Immature natural killer cell (primary cell): ENCODE data around the gene ARHGAP22. TPM values are rescaled to one million over a fixed set of nuclear protein-coding genes. Genes with fewer than 3 reads are reported as not detected.
A peak's percentile ranks its signal among the peaks of the same experiment; 100 is the strongest.

ENCODE experiments used
- DNase-seq, 3 donors: peaks; one replicate each; pipeline ENCODE4 v3.0.0; 2022; ENCODE audit warnings: mixed read lengths in 1 of 3
- H3K27ac Mint-ChIP-seq, 6 donors: one replicate each; pipeline ENCODE4 v1.8.0; 2020; ENCODE audit warnings: mixed read lengths in 6 of 6, mild to moderate bottlenecking in 5 of 6, inconsistent platforms in 4 of 6, moderate library complexity in 3 of 6
- H3K27me3 Mint-ChIP-seq, 3 donors: one replicate each; pipeline ENCODE4 v1.8.0; 2020 to 2021; ENCODE audit warnings: low read depth in 3 of 3, mild to moderate bottlenecking in 3 of 3, mixed read lengths in 3 of 3, moderate library complexity in 3 of 3, inconsistent platforms in 1 of 3
- H3K36me3 Mint-ChIP-seq, 3 donors: one replicate each; pipeline ENCODE4 v1.8.0; 2020; ENCODE audit warnings: mixed read lengths in 3 of 3, inconsistent platforms in 2 of 3, mild to moderate bottlenecking in 2 of 3
- H3K4me1 Mint-ChIP-seq, 2 donors: one replicate each; pipeline ENCODE4 v1.8.0; 2020; ENCODE audit warnings: inconsistent platforms in 2 of 2, mild to moderate bottlenecking in 2 of 2, mixed read lengths in 2 of 2, moderate library complexity in 1 of 2
- H3K4me3 Mint-ChIP-seq, 5 donors: one replicate each; pipeline ENCODE4 v1.8.0; 2020; ENCODE audit warnings: mild to moderate bottlenecking in 5 of 5, mixed read lengths in 5 of 5, inconsistent platforms in 3 of 5, moderate library complexity in 3 of 5
- H3K9me3 Mint-ChIP-seq, 6 donors: one replicate each; pipeline ENCODE4 v1.8.0; 2020; ENCODE audit warnings: mild to moderate bottlenecking in 6 of 6, mixed read lengths in 6 of 6, inconsistent platforms in 4 of 6, moderate library complexity in 3 of 6
- polyA plus RNA-seq, 3 donors: library from polyadenylated mRNA; unstranded; fragments of 300-500 nt; fragmentation: Illumina TruSeq; gene quantifications; one replicate each; pipeline ENCODE4 v1.2.3, GENCODE V29; 2021

Gene ARHGAP22
- polyA plus RNA-seq, 3 donors from 2014 or later: not detected

GRCh38 chr10:48607356-48608278 lies 2.7 kb upstream of the ARHGAP22 start:
- Mint-ChIP-seq H3K4me3 (no peak overlapping the region), H3K9me3 (no peaks in the 10 kb centered on the region), H3K27me3 (peaks cover 4 to 14% (median 11%) of the 10 kb centered on the region in 3 donors), H3K4me1 (peaks cover 2 to 5% of the 10 kb centered on the region in 2 donors), H3K36me3 (no peaks in the 10 kb centered on the region), H3K27ac (no peak overlapping the region)
- no peak for DNase-seq

DNA sequence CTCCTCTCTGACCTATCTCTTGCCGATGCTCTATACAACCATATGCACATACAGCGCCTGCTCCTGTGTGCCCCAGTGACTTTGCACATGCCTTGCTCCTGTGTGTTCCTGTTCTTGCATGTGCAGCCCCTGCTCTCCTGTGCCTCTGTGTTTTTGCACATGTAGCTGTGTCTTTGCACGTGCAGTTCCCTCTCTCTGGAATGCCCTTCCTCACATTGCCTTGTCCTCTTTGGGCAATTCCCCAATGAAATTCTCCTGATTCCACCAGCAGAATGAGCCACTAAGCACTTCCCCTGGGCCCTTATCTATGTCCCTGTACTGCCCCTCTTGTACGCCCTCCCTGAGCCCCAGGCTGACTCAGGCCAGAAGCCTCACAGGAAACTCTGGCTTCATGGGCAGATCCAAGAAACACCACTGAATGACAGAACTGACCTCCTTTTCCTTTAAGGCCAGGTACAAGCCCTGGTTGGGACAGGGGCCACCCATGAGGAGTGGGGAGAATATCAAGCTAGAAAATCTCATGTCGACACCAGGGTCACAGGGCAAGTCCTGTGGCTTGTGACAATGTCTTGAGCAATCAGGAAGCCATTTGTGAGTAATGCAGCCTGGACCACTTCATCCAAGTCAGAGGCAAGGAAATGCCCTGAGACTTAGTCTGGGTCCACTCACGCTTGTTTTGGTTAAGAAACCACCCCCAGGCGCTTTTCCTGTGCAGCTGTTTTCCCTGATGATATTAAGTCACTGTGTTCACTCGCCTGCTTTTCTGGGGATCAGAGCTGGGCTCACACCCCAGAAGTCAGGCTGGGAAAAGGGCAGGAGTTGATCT lies 1.9 kb upstream of the ARHGAP22 start:
- H3K9me3 Mint-ChIP-seq: no peaks in the 10 kb centered on the region
- no peaks in the 10 kb centered on the region for H3K36me3 Mint-ChIP-seq
- H3K27me3 Mint-ChIP-seq: peaks cover 2 to 11% (median 11%) of the 10 kb centered on the region in 3 donors
- H3K27ac Mint-ChIP-seq: no peak overlapping the region
- peaks cover 2 to 5% of the 10 kb centered on the region in 2 donors for H3K4me1 Mint-ChIP-seq
- H3K4me3 Mint-ChIP-seq: no peak overlapping the region
- no peak for DNase-seq

DNA sequence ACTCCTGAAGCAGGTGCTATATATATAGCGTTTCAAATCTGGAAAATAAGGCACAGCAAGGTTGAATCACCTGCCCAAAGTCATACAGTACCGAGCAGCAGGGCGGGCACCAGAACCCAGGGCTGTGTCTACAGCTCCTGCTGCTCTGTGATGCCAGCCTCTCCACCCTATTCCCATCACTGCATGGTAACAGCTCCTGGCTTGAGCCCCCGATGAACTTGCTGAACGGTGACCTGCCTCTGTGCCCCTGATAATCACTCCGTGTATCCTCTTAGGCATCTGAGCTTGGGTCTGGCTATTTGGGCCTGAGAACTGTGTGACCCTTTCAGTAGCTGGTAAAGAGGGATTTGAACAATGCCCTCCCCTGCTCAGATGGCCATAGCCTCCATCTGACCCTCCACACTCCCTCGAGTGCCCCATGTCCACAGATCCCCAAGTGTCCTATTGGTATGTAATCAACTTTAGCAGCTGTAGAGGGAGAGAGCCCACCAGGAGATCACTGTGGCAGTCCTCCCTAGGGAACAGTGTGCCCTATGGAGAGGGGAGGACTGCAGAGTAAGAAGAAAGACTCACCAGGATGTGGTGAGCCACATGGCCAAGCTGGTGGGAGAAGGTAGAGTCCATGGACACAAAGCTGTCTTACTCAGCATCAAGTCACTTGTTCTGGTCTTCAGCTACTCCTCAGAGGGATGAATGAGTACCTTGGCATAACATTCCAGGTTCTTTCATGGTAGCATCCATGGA lies 1.1 kb upstream of the ARHGAP22 start:
- no peak for DNase-seq
- Mint-ChIP-seq H3K9me3 (no peaks in the 10 kb centered on the region), H3K27ac (no peak overlapping the region), H3K36me3 (no peaks in the 10 kb centered on the region), H3K4me3 (no peak overlapping the region), H3K27me3 (peaks cover 2 to 11% (median 11%) of the 10 kb centered on the region in 3 donors), H3K4me1 (peaks cover 2 to 5% of the 10 kb centered on the region in 2 donors)

GRCh38 chr10:48604039-48604990 lies 558 bp downstream of the ARHGAP22 start:
- Mint-ChIP-seq H3K27me3 (peaks cover 2 to 12% (median 11%) of the 10 kb centered on the region in 3 donors), H3K9me3 (no peaks in the 10 kb centered on the region), H3K4me3 (peak overlapping the region in 1 of 5 donors; percentile 12), H3K36me3 (no peaks in the 10 kb centered on the region), H3K27ac (no peak overlapping the region), H3K4me1 (peaks cover 2 to 5% of the 10 kb centered on the region in 2 donors)
- no peak for DNase-seq

DNA sequence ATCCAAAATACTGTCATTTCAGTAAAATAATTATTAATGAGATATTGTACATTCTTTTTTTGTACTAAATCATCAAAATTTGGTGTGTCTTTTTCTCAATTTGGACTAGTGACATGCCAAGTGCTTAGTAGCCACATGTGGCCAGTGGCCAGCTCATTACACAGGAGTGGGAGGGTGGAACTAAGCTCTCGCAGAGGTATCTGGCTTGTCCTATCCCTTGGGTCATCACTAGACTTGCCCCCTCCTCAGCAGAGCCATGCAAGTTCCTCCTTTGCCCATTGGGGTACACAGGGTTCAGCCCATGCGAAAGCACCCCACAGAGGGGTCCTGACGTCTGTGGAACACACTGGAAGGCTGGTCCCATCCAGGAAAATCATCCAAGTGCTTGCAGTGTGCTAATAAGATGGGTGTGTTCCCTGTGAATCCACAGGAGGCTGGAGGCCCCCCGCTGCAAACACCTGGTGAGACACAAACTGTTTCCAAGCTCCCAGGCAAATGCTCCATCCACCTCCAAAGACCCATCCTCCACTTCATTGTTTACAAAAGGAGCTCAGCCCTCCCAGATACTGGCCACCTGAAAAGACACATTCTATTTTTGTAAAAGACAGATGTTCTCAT lies 1.3 kb downstream of the ARHGAP22 start:
- Mint-ChIP-seq H3K36me3 (no peaks in the 10 kb centered on the region), H3K4me3 (no peak overlapping the region), H3K9me3 (no peaks in the 10 kb centered on the region), H3K27ac (no peak overlapping the region), H3K27me3 (peaks cover 2 to 12% (median 11%) of the 10 kb centered on the region in 3 donors), H3K4me1 (peaks cover 2 to 5% of the 10 kb centered on the region in 2 donors)
- no peak for DNase-seq

GRCh38 chr10:48602401-48603135 lies 2.3 kb downstream of the ARHGAP22 start:
- peaks cover 2 to 12% (median 11%) of the 10 kb centered on the region in 3 donors for H3K27me3 Mint-ChIP-seq
- no peaks in the 10 kb centered on the region for H3K36me3 Mint-ChIP-seq
- no peak overlapping the region for H3K4me3 Mint-ChIP-seq
- no peak overlapping the region for H3K27ac Mint-ChIP-seq
- H3K4me1 Mint-ChIP-seq: peaks cover 2 to 5% of the 10 kb centered on the region in 2 donors
- no peak for DNase-seq
- no peaks in the 10 kb centered on the region for H3K9me3 Mint-ChIP-seq

DNA sequence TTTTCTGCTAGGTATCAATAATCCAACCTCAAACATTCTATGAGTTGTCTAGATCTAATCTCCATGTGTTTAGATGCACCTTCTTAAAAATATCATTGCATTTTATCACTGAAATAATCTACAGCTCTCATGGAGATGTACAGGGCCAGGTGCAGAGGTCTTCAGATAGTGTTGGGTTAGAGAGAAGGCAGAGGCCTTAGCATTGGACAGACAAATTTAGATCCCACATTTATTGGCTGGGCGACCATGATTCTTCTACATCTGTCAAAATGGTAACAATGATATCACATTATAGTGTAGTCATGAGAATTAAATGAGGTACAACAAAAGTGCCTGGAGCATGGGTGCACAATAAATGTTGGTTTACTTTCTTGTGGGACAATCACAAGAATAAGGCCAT lies 3.1 kb downstream of the ARHGAP22 start:
- Mint-ChIP-seq H3K4me1 (peaks cover 2 to 5% of the 10 kb centered on the region in 2 donors), H3K27ac (no peak overlapping the region), H3K4me3 (no peak overlapping the region)

GRCh38 chr10:48600645-48601505 lies 4.0 kb downstream of the ARHGAP22 start:
- H3K27me3 Mint-ChIP-seq: peaks cover 2 to 9% (median 8%) of the 10 kb centered on the region in 3 donors
- H3K4me3 Mint-ChIP-seq: no peak overlapping the region
- no peaks in the 10 kb centered on the region for H3K9me3 Mint-ChIP-seq
- H3K36me3 Mint-ChIP-seq: no peaks in the 10 kb centered on the region
- no peak overlapping the region for H3K27ac Mint-ChIP-seq
- peaks cover 2 to 5% of the 10 kb centered on the region in 2 donors for H3K4me1 Mint-ChIP-seq
- no peak for DNase-seq

More for the DNA sequence above, 3.1 kb downstream of the ARHGAP22 start:
- no peak for DNase-seq
- H3K9me3 Mint-ChIP-seq: no peaks in the 10 kb centered on the region
- H3K27me3 Mint-ChIP-seq: peaks cover 2 to 11% (median 11%) of the 10 kb centered on the region in 3 donors
- no peaks in the 10 kb centered on the region for H3K36me3 Mint-ChIP-seq

GRCh38 chr10:48599830-48600134 lies 5.1 kb downstream of the ARHGAP22 start:
- no peak overlapping the region for H3K4me3 Mint-ChIP-seq
- no peaks in the 10 kb centered on the region for H3K36me3 Mint-ChIP-seq
- H3K27me3 Mint-ChIP-seq: peaks cover 3 to 9% (median 5%) of the 10 kb centered on the region in 3 donors
- H3K9me3 Mint-ChIP-seq: peaks cover 0 to 3% (median 0%) of the 10 kb centered on the region in 6 donors
- no peak overlapping the region for H3K27ac Mint-ChIP-seq
- DNase-seq: no peak
- H3K4me1 Mint-ChIP-seq: no peaks in the 10 kb centered on the region

DNA sequence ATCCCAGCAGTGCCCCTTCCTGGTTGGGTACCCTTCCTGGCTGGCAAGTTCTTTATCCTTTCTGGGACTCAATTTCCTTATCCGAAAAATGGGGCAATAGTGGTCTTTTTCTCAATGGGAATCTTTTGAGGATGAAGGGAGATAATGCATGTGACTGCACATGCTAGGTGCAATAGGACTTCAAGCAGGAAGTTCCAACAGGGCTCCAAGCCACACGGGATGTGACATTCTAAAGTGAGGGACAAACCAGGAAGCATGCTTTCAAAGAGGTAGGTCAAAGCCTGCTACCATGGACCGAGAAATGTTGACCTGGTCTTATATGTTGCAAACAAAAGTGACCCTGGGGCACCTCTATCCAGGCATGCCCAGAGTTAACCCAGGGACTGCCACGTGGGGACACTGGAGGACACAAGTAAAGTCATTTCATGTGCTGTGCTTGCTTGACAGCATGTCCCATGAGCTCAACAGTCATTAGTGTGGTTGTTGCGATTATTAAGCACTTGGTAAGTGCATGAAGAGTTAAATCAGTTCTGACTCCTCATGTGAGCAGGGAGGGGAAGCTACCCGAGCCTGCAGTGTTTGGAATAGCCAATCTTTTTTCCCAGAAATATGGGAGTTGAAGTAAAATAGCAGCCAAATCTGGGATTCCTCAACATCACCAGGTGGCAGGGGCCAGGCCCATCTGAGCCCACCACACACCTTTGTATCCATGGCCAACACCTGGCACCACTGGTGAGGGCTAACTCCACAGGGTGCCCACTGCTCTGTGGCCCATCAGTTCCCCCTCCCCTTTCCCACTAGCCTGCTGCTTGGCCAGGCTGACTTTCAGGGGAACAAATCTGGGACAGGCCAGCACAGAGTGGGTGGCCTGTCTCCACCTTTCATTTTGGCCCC lies 5.7 kb downstream of the ARHGAP22 start:
- no peak overlapping the region for H3K4me3 Mint-ChIP-seq
- peaks cover 3 to 4% (median 3%) of the 10 kb centered on the region in 3 donors for H3K27me3 Mint-ChIP-seq
- peaks cover 0 to 3% (median 0%) of the 10 kb centered on the region in 6 donors for H3K9me3 Mint-ChIP-seq
- no peak overlapping the region for H3K27ac Mint-ChIP-seq
- no peaks in the 10 kb centered on the region for H3K4me1 Mint-ChIP-seq
- no peaks in the 10 kb centered on the region for H3K36me3 Mint-ChIP-seq
- no peak for DNase-seq
